GM10847 (cell line): ENCODE data around the gene CTTNBP2NL.

Experiments
- POLR2A ChIP-seq: IDR thresholded peaks from 2 replicates; pipeline ENCODE4 v1.6.1; 2011; ENCODE audit not compliant: insufficient read length; ENCODE audit errors: extremely low read depth

CTTNBP2NL gene

DNA sequence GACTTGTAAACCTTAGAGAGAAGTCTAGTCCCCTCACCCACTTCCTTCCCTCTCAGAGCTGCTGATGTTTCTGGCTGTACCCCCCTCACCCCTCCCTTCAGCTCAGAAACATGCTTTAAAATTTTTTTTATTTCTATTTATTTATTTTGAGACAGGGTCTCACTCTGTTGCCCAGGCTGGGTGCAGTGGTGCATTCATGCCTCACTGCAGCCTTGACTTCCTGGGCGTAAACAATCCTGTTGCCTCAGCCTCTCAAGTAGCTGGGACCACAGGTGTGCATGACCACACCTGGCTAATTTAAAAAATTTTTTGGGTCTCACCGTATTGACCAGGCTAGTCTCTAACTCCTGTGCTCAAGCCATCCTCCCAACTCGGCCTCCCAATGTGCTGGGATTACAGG is 109.9 kb downstream of the CTTNBP2NL start:
- no peak for TF ChIP-seq POLR2A

DNA sequence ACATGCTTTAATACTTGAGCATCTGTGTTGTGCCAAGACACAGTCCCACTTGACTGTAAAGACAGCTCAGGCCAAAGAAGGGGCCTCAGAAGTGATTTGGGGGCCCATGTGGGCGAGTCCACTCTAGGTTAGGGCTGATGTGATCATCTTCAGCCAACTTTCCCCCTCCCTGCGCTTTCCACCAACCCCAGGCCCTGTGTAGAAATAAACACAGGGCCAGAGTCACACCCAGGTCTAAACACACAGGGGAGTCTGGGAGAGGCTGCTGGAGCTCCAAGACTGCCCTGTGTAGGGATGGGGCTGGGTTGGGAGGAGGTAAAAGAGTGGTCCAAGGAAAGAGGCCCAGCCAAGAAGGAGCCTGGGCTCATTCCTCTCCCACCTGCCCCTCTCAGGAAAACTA is 110.3 kb downstream of the CTTNBP2NL start:
- no peak for TF ChIP-seq POLR2A

DNA sequence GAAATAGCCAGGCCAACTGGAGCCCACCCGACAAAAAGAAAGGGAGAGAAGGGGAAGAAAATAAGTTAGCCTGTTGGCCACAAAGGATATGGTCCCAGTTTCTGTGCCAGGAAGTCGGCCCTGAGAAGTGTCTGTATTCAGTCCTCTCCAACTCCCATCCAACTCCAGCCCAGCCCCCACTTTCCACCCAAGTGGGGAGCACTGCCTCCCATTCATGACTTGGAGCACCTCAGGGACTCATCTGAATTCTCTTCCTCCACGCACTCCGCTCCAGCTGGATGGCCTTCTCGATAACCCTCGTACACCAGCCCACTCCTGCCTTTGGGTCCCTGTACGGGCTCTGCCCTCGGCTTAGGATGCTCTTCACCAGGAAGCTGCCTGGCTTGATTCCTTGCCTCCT is 110.7 kb downstream of the CTTNBP2NL start:
- no peak for TF ChIP-seq POLR2A

DNA sequence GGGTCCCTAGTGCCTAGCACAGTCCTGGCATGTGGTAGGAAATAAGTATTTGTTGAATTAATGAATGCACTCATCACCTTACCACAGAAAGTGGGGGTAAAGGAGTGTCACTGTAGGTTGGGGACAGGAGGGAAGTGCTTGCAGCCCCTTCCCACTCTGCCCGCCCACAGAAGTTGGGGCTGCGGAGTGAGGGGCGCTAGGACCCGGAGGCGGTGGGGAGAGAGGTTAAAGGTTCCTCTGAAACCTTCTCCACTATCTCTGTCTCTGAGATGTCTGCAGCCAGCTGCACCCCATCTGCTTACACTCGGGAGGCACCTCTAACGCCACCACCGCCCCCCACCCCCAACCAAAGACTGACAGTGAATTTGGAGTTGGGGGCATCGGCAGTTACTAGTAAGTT is 111.3 kb downstream of the CTTNBP2NL start:
- no peak for TF ChIP-seq POLR2A

DNA sequence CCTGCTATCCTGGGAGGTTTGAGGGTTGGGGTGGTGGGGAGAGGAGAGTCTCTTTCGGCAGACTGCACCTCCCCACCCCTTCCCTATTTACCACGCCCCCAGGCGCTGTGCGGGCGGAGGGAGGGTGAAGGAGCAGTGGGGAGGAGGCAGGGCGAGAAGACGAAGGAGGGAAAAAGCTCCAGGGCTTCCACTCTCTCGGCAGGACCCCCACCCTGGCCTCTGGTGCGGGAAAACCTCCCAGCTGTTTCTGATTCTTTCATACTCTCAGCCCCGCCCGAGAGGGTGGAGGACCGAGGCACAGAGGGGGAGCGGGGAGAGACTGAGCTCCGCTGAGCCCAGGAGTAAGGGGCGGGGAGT is 111.9 kb downstream of the CTTNBP2NL start:
- TF ChIP-seq POLR2A, result no peak

DNA sequence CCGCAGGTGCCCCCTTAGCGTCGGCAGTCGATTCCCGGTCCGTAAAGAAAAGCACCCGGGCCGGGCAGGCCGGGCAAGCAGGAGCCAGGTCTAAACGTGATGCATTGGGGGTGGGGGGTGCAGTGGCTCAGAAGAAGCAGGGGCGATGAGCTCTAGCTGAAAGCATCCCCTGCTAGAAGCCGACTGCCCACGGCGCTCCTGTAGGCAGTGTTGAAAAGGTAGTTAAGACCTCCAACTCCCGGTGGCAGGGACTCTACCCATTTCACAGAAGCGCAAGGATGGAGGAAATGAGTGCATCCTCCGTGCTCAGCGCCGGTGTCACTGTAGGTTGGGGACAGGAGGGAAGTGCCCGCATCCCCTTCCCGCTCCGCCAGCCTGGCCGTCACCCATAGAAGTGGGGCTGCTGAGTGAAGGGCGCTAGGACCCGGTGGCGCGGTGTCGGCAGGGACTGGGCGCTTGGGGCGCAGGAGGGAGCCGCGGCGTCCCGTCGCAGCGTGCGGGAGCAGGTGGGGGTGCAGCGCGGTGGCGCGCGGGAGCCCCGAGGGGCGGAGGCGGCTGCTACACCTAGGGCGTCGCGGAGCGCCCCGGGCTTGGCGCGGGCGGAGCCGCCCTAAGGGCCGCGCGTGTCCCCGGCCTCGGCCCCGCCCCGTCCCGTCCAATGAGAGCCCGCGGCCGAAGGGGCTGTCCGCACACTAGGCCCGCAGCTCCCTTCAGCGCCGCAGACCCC is 112.4 kb downstream of the CTTNBP2NL start, which contains the start of gene WNT2B:
WNT2B (plus strand) TSS at position 688 of the 727 bp plus-strand sequence. CDS start 298 bp downstream, outside the sequence.
- no peak for TF ChIP-seq POLR2A

DNA sequence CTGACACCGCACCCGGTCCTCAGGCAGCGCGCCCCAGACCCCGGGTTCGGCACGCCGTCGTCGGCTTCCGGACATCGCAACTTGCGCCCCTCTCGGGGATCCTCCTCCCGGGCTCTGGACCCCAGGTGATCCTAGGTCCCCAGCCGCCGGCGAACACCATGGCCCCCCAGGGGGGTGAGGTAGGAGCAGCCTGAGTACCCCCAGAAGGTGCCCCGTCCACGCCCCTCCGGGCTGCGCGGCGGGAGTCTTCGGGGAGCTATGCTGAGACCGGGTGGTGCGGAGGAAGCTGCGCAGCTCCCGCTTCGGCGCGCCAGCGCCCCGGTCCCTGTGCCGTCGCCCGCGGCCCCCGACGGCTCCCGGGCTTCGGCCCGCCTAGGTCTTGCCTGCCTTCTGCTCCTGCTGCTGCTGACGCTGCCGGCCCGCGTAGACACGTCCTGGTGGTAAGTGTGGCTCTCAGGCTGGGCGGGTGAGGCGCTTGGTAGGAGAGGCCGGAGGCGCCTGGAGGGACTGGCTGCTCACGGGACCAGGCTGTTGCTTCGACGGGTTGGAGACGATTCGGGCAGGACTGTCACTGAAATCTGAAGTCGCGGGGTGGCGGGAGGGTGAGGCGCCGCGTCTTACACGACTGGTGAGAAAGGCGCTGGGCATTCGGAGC is 113.1 kb downstream of the CTTNBP2NL start:
- TF ChIP-seq POLR2A, result no peak

DNA sequence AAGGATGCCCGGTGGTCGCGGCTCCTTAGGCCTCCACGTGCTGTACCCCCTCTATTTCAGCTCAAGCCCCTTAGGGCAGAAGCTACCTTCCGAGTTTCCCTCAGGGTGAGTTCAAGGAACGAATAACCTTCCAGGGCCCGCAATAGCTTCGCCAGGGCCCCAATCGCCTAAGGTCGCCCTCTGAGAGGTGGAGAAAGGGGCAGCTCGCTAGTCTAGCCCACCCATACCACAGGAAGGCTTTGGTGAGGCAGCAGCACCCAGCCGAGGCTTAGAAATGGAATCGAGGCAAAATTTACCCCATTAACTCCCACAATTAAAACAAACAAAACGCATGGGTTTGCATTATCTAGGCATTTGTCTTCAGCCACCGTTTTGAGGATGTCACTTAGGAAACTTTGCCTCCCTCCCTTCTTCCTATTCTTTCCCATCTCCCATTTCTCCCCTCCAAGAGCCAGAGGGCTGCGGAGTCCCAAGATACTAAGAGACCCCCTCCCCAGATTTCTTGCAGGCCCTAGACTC is 113.7 kb downstream of the CTTNBP2NL start:
- no peak for TF ChIP-seq POLR2A

DNA sequence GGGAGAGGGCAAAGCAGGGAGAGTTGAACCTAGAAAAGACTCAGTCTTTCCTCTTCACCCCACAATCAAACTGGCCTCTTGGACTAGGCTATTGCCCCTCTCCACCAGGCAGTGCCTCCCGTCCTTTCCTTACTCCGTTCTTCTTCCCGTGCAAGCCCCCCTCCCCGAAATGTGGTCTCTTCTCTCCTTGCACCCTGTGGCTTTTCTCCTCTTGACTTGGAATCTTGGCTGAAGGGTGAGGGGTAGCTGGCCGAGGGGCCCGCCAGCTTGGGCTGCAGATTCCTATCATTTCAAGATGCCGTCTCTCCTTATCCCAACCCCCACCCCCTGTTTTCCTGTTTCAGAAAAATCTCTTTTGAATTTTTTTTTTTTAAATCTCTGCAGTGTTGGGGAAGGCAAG is 114.3 kb downstream of the CTTNBP2NL start:
- TF ChIP-seq POLR2A, result no peak
